Spleen (tissue), 11 donors: ENCODE data around the gene CCDC170. TPM values are rescaled to one million over a fixed set of nuclear protein-coding genes. Genes with fewer than 3 reads are reported as not detected.

Source experiments
- DNase-seq: peaks from one replicate; pipeline ENCODE4 v3.0.0-alpha.2; 2020
- H3K27ac ChIP-seq, 8 donors: fragments of 200-600 bp; sonication (generic) in 7 of 8; 1 replicate in 4 of 8; 2 replicates in 4 of 8; pipeline versions ENCODE4 v1.5.0 to v1.8.0; 2016 to 2021; ENCODE audit warnings: inconsistent platforms in 4 of 8, mild to moderate bottlenecking in 4 of 8, moderate library complexity in 1 of 8
- H3K27me3 ChIP-seq, 7 donors: fragments of 200-600 bp; sonication (generic) in 6 of 7; replicated peaks in 1 of 7; 1 replicate in 4 of 7; 2 replicates in 3 of 7; pipeline versions ENCODE4 v1.5.0 to v1.8.0; 2016 to 2021; ENCODE audit warnings: inconsistent platforms in 3 of 7, mild to moderate bottlenecking in 1 of 7
- H3K36me3 ChIP-seq, 6 donors: fragments of 200-600 bp; sonication (generic) in 5 of 6; 1 replicate in 4 of 6; 2 replicates in 2 of 6; pipeline versions ENCODE4 v1.5.0 to v1.8.0; 2016 to 2021; ENCODE audit warnings: inconsistent platforms in 2 of 6
- H3K4me1 ChIP-seq, 6 donors: fragments of 200-600 bp; sonication (generic) in 5 of 6; 1 replicate in 3 of 6; 2 replicates in 3 of 6; pipeline versions ENCODE4 v1.5.0 to v1.8.0; 2016 to 2021; ENCODE audit warnings: inconsistent platforms in 3 of 6
- H3K4me3 ChIP-seq, 8 donors: fragments of 200-600 bp; sonication (generic) in 7 of 8; 1 replicate in 4 of 8; 2 replicates in 4 of 8; pipeline versions ENCODE4 v1.5.0 to v1.8.0; 2016 to 2021; ENCODE audit warnings: inconsistent platforms in 4 of 8, mild to moderate bottlenecking in 4 of 8, moderate library complexity in 2 of 8
- H3K9me3 ChIP-seq, 8 donors: fragments of 200-600 bp; sonication (generic) in 7 of 8; 1 replicate in 4 of 8; 2 replicates in 4 of 8; pipeline versions ENCODE4 v1.5.0 to v1.8.0; 2016 to 2021; ENCODE audit warnings: inconsistent platforms in 4 of 8
- CTCF ChIP-seq, 11 experiments: fragments of 200-600 bp in 7 of 11; fragments of 450-650 bp in 4 of 11; sonication (generic) in 4 of 11; IDR thresholded peaks in 8 of 11; conservative IDR thresholded peaks in 3 of 11; 1 replicate in 7 of 11; 2 replicates in 4 of 11; pipeline versions ENCODE4 v1.4.0 to v1.8.0; 2016 to 2021; ENCODE audit warnings: antibody characterized with exemption in 11 of 11, inconsistent platforms in 4 of 11, mild to moderate bottlenecking in 1 of 11
- POLR2A ChIP-seq, 3 donors: fragments of 450-650 bp; IDR thresholded peaks; one replicate each; pipeline ENCODE4 v1.5.1; 2017; ENCODE audit warnings: antibody characterized with exemption in 3 of 3, mild to moderate bottlenecking in 1 of 3
- POLR2AphosphoS5 ChIP-seq, 3 donors: sonication (generic); formaldehyde crosslinking; IDR thresholded peaks; one replicate each; pipeline ENCODE4 v1.5.1; 2017; ENCODE audit warnings: antibody characterized with exemption in 3 of 3
- WGBS, 5 donors: extraction: QIAGEN DNeasy Blood & Tissue Kit in 3 of 5; methylation state at CpG; one replicate each; pipeline versions ENCODE4 v1.1.5 to v1.1.7; 2013 to 2018; 5-methylcytosine and 5-hydroxymethylcytosine counted together
- intact Hi-C: fragments of 100-400 bp; cut with DNase I; formaldehyde crosslinking; loops from one replicate; pipeline ENCODE4 v1.15.0; 2023; ENCODE audit warnings: low total_unique reads
- polyA plus RNA-seq, 3 donors: library from polyadenylated mRNA; stranded (reverse); fragments of 200-250 nt; gene quantifications; one replicate each; pipeline ENCODE4 v1.2.1, GENCODE V29; 2013
- total RNA-seq, 7 donors: library from RNA; depleted of rRNA in 3 of 7; stranded (reverse); fragments of >200 nt in 3 of 7; fragmentation: NEBNext Ultra II Directional in 4 of 7; extraction: Animal tissue kit (Norgen Biotek cat#: 25700) in 4 of 7; gene quantifications; one replicate each; pipeline versions ENCODE4 v1.1.0 to v1.2.1, GENCODE V29; 2016 to 2021
- donor health status: healthy with polysubstance abuse.
- donor health status: DM: no; HTN: no; CAD: no; lungs with moderate emphysema.
- donor health status: DM: no; HTN: no; CAD: no.
- donor health status: Bipolar disorder and iron deficiency.
- donor health status: healthy.
- donor health status: DM: no; HTN: no; CAD: no.
- donor health status: DM: yes; HTN: yes; CAD: no.

Gene CCDC170
- total and polyA plus RNA-seq, 10 donors: 0.49 to 4.3 (median 2.2) TPM

- WGBS, 5 donors: 65 to 80% (median 72%) methylated on average over 4 of the region's 4 CpGs
- no peaks in the 10 kb centered on the region for H3K4me1 ChIP-seq
- H3K27me3 ChIP-seq: no peaks in the 10 kb centered on the region
- DNase-seq: no peak
- H3K36me3 ChIP-seq: no peaks in the 10 kb centered on the region
- TF ChIP-seq CTCF (IDR thresholded peaks at IDR 0.05 in 8 of 11, conservative IDR thresholded peaks at IDR 0.05 in 3 of 11) (no peak), POLR2A (IDR thresholded peaks at IDR 0.05) (no peak), POLR2AphosphoS5 (IDR thresholded peaks at IDR 0.05) (no peak)
- peak overlapping the region in 3 of 8 donors; percentile 5 to 38 (median 19) for H3K27ac ChIP-seq
- no peak overlapping the region for H3K4me3 ChIP-seq
- H3K9me3 ChIP-seq: peaks cover 0 to 15% (median 0%) of the 10 kb centered on the region in 8 donors
- intact Hi-C loops: no loop called here
These were observed 115.5 kb downstream of the CCDC170 start for GRCh38 chr6:151609146-151609902.

- Histone ChIP-seq H3K9me3 (peaks cover 0 to 15% (median 0%) of the 10 kb centered on the region in 8 donors), H3K27ac (no peak overlapping the region), H3K36me3 (no peaks in the 10 kb centered on the region), H3K27me3 (no peaks in the 10 kb centered on the region), H3K4me3 (no peak overlapping the region), H3K4me1 (no peaks in the 10 kb centered on the region)
- WGBS, 5 donors: 61 to 75% (median 71%) methylated on average over 1 of the region's 1 CpG
- DNase-seq: no peak
- intact Hi-C loops: no loop called here
- TF ChIP-seq POLR2AphosphoS5 (IDR thresholded peaks at IDR 0.05) (no peak), CTCF (IDR thresholded peaks at IDR 0.05 in 8 of 11, conservative IDR thresholded peaks at IDR 0.05 in 3 of 11) (no peak), POLR2A (IDR thresholded peaks at IDR 0.05) (no peak)
These were observed 116.5 kb downstream of the CCDC170 start for GRCh38 chr6:151610326-151610725.

- Histone ChIP-seq H3K27me3 (no peaks in the 10 kb centered on the region), H3K4me3 (no peak overlapping the region), H3K27ac (no peak overlapping the region), H3K4me1 (no peaks in the 10 kb centered on the region), H3K9me3 (peaks cover 0 to 8% (median 0%) of the 10 kb centered on the region in 8 donors), H3K36me3 (no peaks in the 10 kb centered on the region)
- WGBS, 5 donors: 75 to 90% (median 88%) methylated on average over 4 of the region's 4 CpGs
- no peak for TF ChIP-seq POLR2A (IDR thresholded peaks at IDR 0.05)
- no peak for TF ChIP-seq CTCF (IDR thresholded peaks at IDR 0.05 in 8 of 11, conservative IDR thresholded peaks at IDR 0.05 in 3 of 11)
- no peak for TF ChIP-seq POLR2AphosphoS5 (IDR thresholded peaks at IDR 0.05)
- DNase-seq: no peak
- intact Hi-C loops: no loop called here
These were observed 120.8 kb downstream of the CCDC170 start for GRCh38 chr6:151614630-151615029.

- no peaks in the 10 kb centered on the region for H3K4me1 ChIP-seq
- peaks cover 0 to 8% (median 0%) of the 10 kb centered on the region in 8 donors for H3K9me3 ChIP-seq
- no peak overlapping the region for H3K27ac ChIP-seq
- no peaks in the 10 kb centered on the region for H3K27me3 ChIP-seq
- DNase-seq: no peak
- H3K4me3 ChIP-seq: no peak overlapping the region
- H3K36me3 ChIP-seq: no peaks in the 10 kb centered on the region
- TF ChIP-seq POLR2AphosphoS5 (IDR thresholded peaks at IDR 0.05) (no peak), POLR2A (IDR thresholded peaks at IDR 0.05) (no peak), CTCF (IDR thresholded peaks at IDR 0.05 in 8 of 11, conservative IDR thresholded peaks at IDR 0.05 in 3 of 11) (no peak)
- intact Hi-C loops: no loop called here
- WGBS, 5 donors: 32 to 41% (median 33%) methylated on average over 5 of the region's 5 CpGs
These were observed 122.3 kb downstream of the CCDC170 start for GRCh38 chr6:151616091-151616513.
